ENCODE results near the gene GLIS1. TPM values are rescaled to one million over a fixed set of nuclear protein-coding genes. Genes with fewer than 3 reads are reported as not detected.

The GLIS1 gene
- total and polyA plus RNA-seq, 10 of the 15 experiments (the other 5 are each of a cell fraction or from before 2014, with no cell fraction given) = not detected

DNA sequence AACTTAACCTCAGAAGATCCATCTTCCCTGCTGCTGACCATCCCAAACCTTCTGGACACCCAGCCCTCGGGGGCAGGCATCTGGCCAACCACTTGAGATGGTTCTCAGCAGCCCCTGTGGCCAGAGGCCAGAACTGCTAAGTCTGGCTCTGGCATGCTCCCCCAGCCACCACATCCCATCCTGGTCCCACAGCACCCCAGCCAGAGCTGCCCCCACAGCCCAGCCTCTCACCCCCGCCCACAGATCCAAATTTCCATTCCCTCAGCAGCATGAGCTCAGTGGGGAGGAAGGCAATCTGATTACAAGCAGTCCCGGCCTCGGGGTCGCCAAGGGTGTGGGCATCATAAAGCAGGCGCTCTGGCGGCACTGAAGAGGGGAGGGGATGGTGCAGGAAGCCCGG is 45.6 kb downstream of the GLIS1 start (continued):
- TF ChIP-seq, protein P1, sequence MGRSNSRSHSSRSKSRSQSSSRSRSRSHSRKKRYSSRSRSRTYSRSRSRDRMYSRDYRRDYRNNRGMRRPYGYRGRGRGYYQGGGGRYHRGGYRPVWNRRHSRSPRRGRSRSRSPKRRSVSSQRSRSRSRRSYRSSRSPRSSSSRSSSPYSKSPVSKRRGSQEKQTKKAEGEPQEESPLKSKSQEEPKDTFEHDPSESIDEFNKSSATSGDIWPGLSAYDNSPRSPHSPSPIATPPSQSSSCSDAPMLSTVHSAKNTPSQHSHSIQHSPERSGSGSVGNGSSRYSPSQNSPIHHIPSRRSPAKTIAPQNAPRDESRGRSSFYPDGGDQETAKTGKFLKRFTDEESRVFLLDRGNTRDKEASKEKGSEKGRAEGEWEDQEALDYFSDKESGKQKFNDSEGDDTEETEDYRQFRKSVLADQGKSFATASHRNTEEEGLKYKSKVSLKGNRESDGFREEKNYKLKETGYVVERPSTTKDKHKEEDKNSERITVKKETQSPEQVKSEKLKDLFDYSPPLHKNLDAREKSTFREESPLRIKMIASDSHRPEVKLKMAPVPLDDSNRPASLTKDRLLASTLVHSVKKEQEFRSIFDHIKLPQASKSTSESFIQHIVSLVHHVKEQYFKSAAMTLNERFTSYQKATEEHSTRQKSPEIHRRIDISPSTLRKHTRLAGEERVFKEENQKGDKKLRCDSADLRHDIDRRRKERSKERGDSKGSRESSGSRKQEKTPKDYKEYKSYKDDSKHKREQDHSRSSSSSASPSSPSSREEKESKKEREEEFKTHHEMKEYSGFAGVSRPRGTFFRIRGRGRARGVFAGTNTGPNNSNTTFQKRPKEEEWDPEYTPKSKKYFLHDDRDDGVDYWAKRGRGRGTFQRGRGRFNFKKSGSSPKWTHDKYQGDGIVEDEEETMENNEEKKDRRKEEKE (IDR thresholded peaks at IDR 0.05) = no peak
- TF ChIP-seq YBX1 (IDR thresholded peaks at IDR 0.05) = no peak
- no peak for TF ChIP-seq MEF2B (IDR thresholded peaks at IDR 0.05; ENCODE audit: partially characterized antibody, poor library complexity, severe bottlenecking)
- TF ChIP-seq, protein P2, sequence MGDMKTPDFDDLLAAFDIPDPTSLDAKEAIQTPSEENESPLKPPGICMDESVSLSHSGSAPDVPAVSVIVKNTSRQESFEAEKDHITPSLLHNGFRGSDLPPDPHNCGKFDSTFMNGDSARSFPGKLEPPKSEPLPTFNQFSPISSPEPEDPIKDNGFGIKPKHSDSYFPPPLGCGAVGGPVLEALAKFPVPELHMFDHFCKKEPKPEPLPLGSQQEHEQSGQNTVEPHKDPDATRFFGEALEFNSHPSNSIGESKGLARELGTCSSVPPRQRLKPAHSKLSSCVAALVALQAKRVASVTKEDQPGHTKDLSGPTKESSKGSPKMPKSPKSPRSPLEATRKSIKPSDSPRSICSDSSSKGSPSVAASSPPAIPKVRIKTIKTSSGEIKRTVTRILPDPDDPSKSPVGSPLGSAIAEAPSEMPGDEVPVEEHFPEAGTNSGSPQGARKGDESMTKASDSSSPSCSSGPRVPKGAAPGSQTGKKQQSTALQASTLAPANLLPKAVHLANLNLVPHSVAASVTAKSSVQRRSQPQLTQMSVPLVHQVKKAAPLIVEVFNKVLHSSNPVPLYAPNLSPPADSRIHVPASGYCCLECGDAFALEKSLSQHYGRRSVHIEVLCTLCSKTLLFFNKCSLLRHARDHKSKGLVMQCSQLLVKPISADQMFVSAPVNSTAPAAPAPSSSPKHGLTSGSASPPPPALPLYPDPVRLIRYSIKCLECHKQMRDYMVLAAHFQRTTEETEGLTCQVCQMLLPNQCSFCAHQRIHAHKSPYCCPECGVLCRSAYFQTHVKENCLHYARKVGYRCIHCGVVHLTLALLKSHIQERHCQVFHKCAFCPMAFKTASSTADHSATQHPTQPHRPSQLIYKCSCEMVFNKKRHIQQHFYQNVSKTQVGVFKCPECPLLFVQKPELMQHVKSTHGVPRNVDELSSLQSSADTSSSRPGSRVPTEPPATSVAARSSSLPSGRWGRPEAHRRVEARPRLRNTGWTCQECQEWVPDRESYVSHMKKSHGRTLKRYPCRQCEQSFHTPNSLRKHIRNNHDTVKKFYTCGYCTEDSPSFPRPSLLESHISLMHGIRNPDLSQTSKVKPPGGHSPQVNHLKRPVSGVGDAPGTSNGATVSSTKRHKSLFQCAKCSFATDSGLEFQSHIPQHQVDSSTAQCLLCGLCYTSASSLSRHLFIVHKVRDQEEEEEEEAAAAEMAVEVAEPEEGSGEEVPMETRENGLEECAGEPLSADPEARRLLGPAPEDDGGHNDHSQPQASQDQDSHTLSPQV (IDR thresholded peaks at IDR 0.05) = no peak
- no peak for TF ChIP-seq ZSCAN29 (IDR thresholded peaks at IDR 0.05)
- TF ChIP-seq, protein P3, sequence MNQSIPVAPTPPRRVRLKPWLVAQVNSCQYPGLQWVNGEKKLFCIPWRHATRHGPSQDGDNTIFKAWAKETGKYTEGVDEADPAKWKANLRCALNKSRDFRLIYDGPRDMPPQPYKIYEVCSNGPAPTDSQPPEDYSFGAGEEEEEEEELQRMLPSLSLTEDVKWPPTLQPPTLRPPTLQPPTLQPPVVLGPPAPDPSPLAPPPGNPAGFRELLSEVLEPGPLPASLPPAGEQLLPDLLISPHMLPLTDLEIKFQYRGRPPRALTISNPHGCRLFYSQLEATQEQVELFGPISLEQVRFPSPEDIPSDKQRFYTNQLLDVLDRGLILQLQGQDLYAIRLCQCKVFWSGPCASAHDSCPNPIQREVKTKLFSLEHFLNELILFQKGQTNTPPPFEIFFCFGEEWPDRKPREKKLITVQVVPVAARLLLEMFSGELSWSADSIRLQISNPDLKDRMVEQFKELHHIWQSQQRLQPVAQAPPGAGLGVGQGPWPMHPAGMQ (IDR thresholded peaks at IDR 0.05; ENCODE audit: borderline replicate concordance) = no peak
- TF ChIP-seq CREB1 (IDR thresholded peaks at IDR 0.05; ENCODE audit: low read depth) = no peak
- no peak for TF ChIP-seq EGR1 (IDR thresholded peaks at IDR 0.05; ENCODE audit: borderline replicate concordance in 1 of 2, low read depth in 2 of 2, low read length in 2 of 2)

Data from GM12878 (cell line).